SIG-M5 treated with dmso at 0.1 percent for 504 hours (cell line): ENCODE data around the gene GALNT1.

Experiments used
- DNase-seq: peaks from one replicate; lab custom pipeline; 2025; ENCODE audit not compliant: unreplicated experiment; lab: John Stamatoyannopoulos, UW

GALNT1 gene

GRCh38 chr18:35662293-35663062, 80.9 kb downstream of the GALNT1 start:
- DNase-seq = no peak

- DNase-seq = no peak
These were observed 90.5 kb downstream of the GALNT1 start for GRCh38 chr18:35671966-35672603.

GRCh38 chr18:35672897-35673296, 91.4 kb downstream of the GALNT1 start:
- DNase-seq = no peak

- no peak for DNase-seq
These were observed 92.1 kb downstream of the GALNT1 start for GRCh38 chr18:35673682-35674081.

GRCh38 chr18:35680139-35680551, 98.6 kb downstream of the GALNT1 start:
- no peak for DNase-seq

GRCh38 chr18:35682281-35682867, 100.8 kb downstream of the GALNT1 start:
- DNase-seq = no peak

- no peak for DNase-seq
These were observed 101.5 kb downstream of the GALNT1 start for GRCh38 chr18:35683021-35683420.

GRCh38 chr18:35688757-35689156, 107.2 kb downstream of the GALNT1 start:
- DNase-seq = no peak

GRCh38 chr18:35689728-35690127, 108.2 kb downstream of the GALNT1 start:
- DNase-seq = no peak

GRCh38 chr18:35691625-35692024, 110.1 kb downstream of the GALNT1 start:
- no peak for DNase-seq

GRCh38 chr18:35692866-35693265, 111.3 kb downstream of the GALNT1 start:
- no peak for DNase-seq

- peak; percentile 77 for DNase-seq
These were observed 112.3 kb downstream of the GALNT1 start for GRCh38 chr18:35693829-35694228.

- no peak for DNase-seq
These were observed 113.3 kb downstream of the GALNT1 start for GRCh38 chr18:35694808-35695207.

- no peak for DNase-seq
These were observed 113.8 kb downstream of the GALNT1 start for GRCh38 chr18:35695384-35695783.

- DNase-seq = no peak
These were observed 114.3 kb downstream of the GALNT1 start for GRCh38 chr18:35695803-35696202.

- DNase-seq = no peak
These were observed 114.8 kb downstream of the GALNT1 start for GRCh38 chr18:35696307-35696706.

- DNase-seq = no peak
These were observed 116.3 kb downstream of the GALNT1 start for GRCh38 chr18:35697869-35698268.

- DNase-seq = no peak
These were observed 121.6 kb downstream of the GALNT1 start for GRCh38 chr18:35703043-35703688.

GRCh38 chr18:35705988-35706387, 124.4 kb downstream of the GALNT1 start:
- DNase-seq = no peak

- DNase-seq = no peak
These were observed 125.7 kb downstream of the GALNT1 start for GRCh38 chr18:35707247-35707646.

- DNase-seq = no peak
These were observed 126.1 kb downstream of the GALNT1 start for GRCh38 chr18:35707674-35708073.

- DNase-seq = no peak
These were observed 129.0 kb downstream of the GALNT1 start for GRCh38 chr18:35710581-35710980.
